HepG2 (cell line): ENCODE results near the gene WWTR1. TPM values are rescaled to one million over a fixed set of nuclear protein-coding genes. Genes with fewer than 3 reads are reported as not detected.

Experiments used
- ATAC-seq: fragments of 200-7000 bp; cut with Tn5 transposase; 3 replicates; pipeline ENCODE4 v1.9.1; 2020; ENCODE audit warnings: mild to moderate bottlenecking, moderate library complexity
- BruUV-seq: library from RNA; stranded (reverse); fragments of 400-500 nt; replicated peaks from 2 replicates; lab custom pipeline; 2021; lab: Mats Ljungman, UMichigan
- CTCF ChIA-PET: fragments of 300-600 bp; formaldehyde crosslinking; extraction: SDS; loops from one replicate; lab custom pipeline; 2021; ENCODE audit warnings: low total read pairs, inconsistent platforms, low intra/inter-chr PET ratio; lab: Yijun Ruan, JAX
- POLR2A ChIA-PET: fragments of 350-600 bp; sonication (Branson Sonifier 250); formaldehyde crosslinking; loops from one replicate; lab custom pipeline; 2020; ENCODE audit warnings: antibody characterized with exemption, inconsistent platforms; lab: Yijun Ruan, JAX
- DNase-seq: peaks from one replicate; pipeline ENCODE4 v3.0.0-alpha.2; 2015; ENCODE audit warnings: low spot score
- FAIRE-seq: peaks from 3 replicates; lab custom pipeline; 2011; peaks lifted over from hg19 to GRCh38; lab: Jason Lieb, UNC
- H2AFZ ChIP-seq: one replicate; pipeline ENCODE4 v1.6.1; 2011; ENCODE audit warnings: low read length, inconsistent platforms
- H3K27ac ChIP-seq: fragments of 300-600 bp; 3 replicates; pipeline ENCODE4 v1.8.0; 2011; ENCODE audit warnings: mixed run types, mild to moderate bottlenecking, mixed read lengths, low read length, inconsistent platforms; ENCODE audit not compliant: insufficient read depth; ENCODE audit errors: extremely low read length
- H3K27me3 ChIP-seq, 2 experiments: fragments of 200-600 bp in 1 of 2; 2 replicates in 1 of 2; 3 replicates in 1 of 2; pipeline versions ENCODE4 v1.6.0 to v1.8.0; 2011; ENCODE audit warnings: low read length in 2 of 2, mild to moderate bottlenecking in 2 of 2, moderate library complexity in 2 of 2, inconsistent platforms in 1 of 2; ENCODE audit not compliant: insufficient read depth in 2 of 2, control insufficient read depth in 1 of 2
- H3K36me3 ChIP-seq, 2 experiments: fragments of 200-600 bp in 1 of 2; replicated peaks in 1 of 2; 2 replicates in 1 of 2; 3 replicates in 1 of 2; pipeline versions ENCODE4 v1.5.1 to v1.8.0; 2011; ENCODE audit warnings: low read length in 2 of 2, inconsistent platforms in 1 of 2; ENCODE audit not compliant: insufficient read depth in 2 of 2, control insufficient read depth in 1 of 2
- H3K4me1 ChIP-seq: 2 replicates; pipeline ENCODE4 v1.5.1; 2012; ENCODE audit warnings: low read length, inconsistent platforms; ENCODE audit not compliant: insufficient read depth
- H3K4me2 ChIP-seq: 2 replicates; pipeline ENCODE4 v1.6.0; 2011; ENCODE audit warnings: low read depth, low read length, inconsistent platforms
- H3K4me3 ChIP-seq, 3 experiments: fragments of 200-600 bp in 1 of 3; sonication (generic), shearing (Covaris generic) in 1 of 3; replicated peaks in 1 of 3; 2 replicates each; pipeline ENCODE4 v1.5.1; 2011 to 2016; ENCODE audit warnings: low read length in 3 of 3, inconsistent platforms in 2 of 3, low read depth in 2 of 3, mild to moderate bottlenecking in 2 of 3, control low read depth in 1 of 3, mixed read lengths in 1 of 3; ENCODE audit not compliant: insufficient read depth in 1 of 3
- H3K79me2 ChIP-seq: one replicate; pipeline ENCODE4 v1.6.1; 2011; ENCODE audit warnings: low read length, inconsistent platforms; ENCODE audit not compliant: insufficient read depth
- H3K9ac ChIP-seq: 2 replicates; pipeline ENCODE4 v1.6.0; 2011; ENCODE audit warnings: mild to moderate bottlenecking, low read depth, low read length, inconsistent platforms; ENCODE audit not compliant: insufficient read depth
- H3K9me3 ChIP-seq: 2 replicates; pipeline ENCODE4 v1.5.1; 2012; ENCODE audit warnings: mild to moderate bottlenecking, low read length
- H4K20me1 ChIP-seq: 2 replicates; pipeline ENCODE4 v1.6.0; 2011; ENCODE audit warnings: inconsistent platforms, mild to moderate bottlenecking, low read length, moderate library complexity; ENCODE audit not compliant: insufficient read depth
- FOXA1 ChIP-seq, 2 experiments: fragments of 450-650 bp in 1 of 2; sonication (generic) in 1 of 2; formaldehyde crosslinking in 1 of 2; IDR thresholded peaks; 2 replicates each; pipeline versions ENCODE4 v1.4.0 to v1.6.1; 2016 to 2020; ENCODE audit warnings: missing genetic modification reagents in 1 of 2
- FOXP4 ChIP-seq: sonication (generic); formaldehyde crosslinking; IDR thresholded peaks from 2 replicates; pipeline ENCODE4 v1.4.0; 2020; ENCODE audit warnings: missing genetic modification reagents
- MEF2D ChIP-seq: sonication (generic); formaldehyde crosslinking; IDR thresholded peaks from 2 replicates; pipeline ENCODE4 v1.5.1; 2020; ENCODE audit warnings: mild to moderate bottlenecking, missing genetic modification reagents
- NKX3-1 ChIP-seq: sonication (generic); formaldehyde crosslinking; IDR thresholded peaks from 2 replicates; pipeline ENCODE4 v1.5.0; 2020; ENCODE audit warnings: missing genetic modification reagents
- TRAFD1 ChIP-seq: sonication (generic); formaldehyde crosslinking; IDR thresholded peaks from 2 replicates; pipeline ENCODE4 v1.5.1; 2020; ENCODE audit warnings: missing genetic modification reagents, mild to moderate bottlenecking, borderline replicate concordance
- ZBTB40 ChIP-seq, 2 experiments: fragments of 450-650 bp in 1 of 2; sonication (generic) in 1 of 2; formaldehyde crosslinking in 1 of 2; IDR thresholded peaks; 2 replicates each; pipeline versions ENCODE4 v1.6.1 to v1.8.0; 2016 to 2022; ENCODE audit warnings: antibody characterized with exemption in 1 of 2, mild to moderate bottlenecking in 1 of 2, missing genetic modification reagents in 1 of 2
- ZNF589 ChIP-seq: sonication (generic); formaldehyde crosslinking; conservative IDR thresholded peaks from 2 replicates; pipeline ENCODE4 v1.8.0; 2022; ENCODE audit warnings: mild to moderate bottlenecking, moderate library complexity, missing genetic modification reagents
- ZNF710 ChIP-seq: sonication (generic); formaldehyde crosslinking; IDR thresholded peaks from 2 replicates; pipeline ENCODE4 v1.5.0; 2020; ENCODE audit warnings: mild to moderate bottlenecking, missing genetic modification reagents, borderline replicate concordance
- WGBS: methylation state at CpG from one replicate; pipeline ENCODE4 v1.1.6; 2017; ENCODE audit warnings: low lambda C conversion rate; 5-methylcytosine and 5-hydroxymethylcytosine counted together
- in situ Hi-C: cut with HindIII; loops from 2 replicates; pipeline ENCODE4 v1.10.0; 2017; ENCODE audit warnings: low pct_unique_long_range_greater_than_20kb; ENCODE audit not compliant: extremely low pct_ligation_motif_present
- intact Hi-C: fragments of 100-400 bp; cut with micrococcal nuclease; formaldehyde crosslinking; loops from one replicate; pipeline ENCODE4 v1.10.0; 2022; ENCODE audit not compliant: unreplicated experiment
- polyA plus RNA-seq, 8 experiments: library from polyadenylated mRNA; depleted of rRNA in 3 of 8; stranded (reverse) in 7 of 8; unstranded in 1 of 8; fragments of >200 nt; fragmentation: Illumina TruSeq in 4 of 8; extraction: Trizol in 4 of 8; gene quantifications; 2 replicates each; pipeline versions ENCODE4 v1.2.1 to v1.2.3, GENCODE V29; 2011 to 2016; ENCODE audit warnings: low read depth in 4 of 8, missing spikeins in 1 of 8, mixed read lengths in 1 of 8; ENCODE audit not compliant: insufficient read depth in 1 of 8
- total RNA-seq, 5 experiments: library from RNA; depleted of rRNA; stranded (reverse); fragments of >200 nt; fragmentation: Illumina TruSeq; extraction: Trizol; gene quantifications; 2 replicates each; pipeline ENCODE4 v1.2.3, GENCODE V29; 2016; ENCODE audit warnings: low read depth in 1 of 5

Gene WWTR1
- total and polyA plus RNA-seq, 2 of the 13 experiments (the other 11 are each of a cell fraction or from before 2014, with no cell fraction given), result 19.7 to 139 TPM

- POLR2A ChIA-PET, result no interaction called here
- in situ Hi-C loops (no loop called here), intact Hi-C loops (no loop called here)
- no peaks in the 10 kb centered on the region for H3K9me3 ChIP-seq
- peaks cover 12 to 50% of the 10 kb centered on the region in 2 experiments for H3K36me3 ChIP-seq
- H3K4me1 ChIP-seq, result peaks cover 55% of the 10 kb centered on the region
- H3K4me2 ChIP-seq, result no peak overlapping the region
- WGBS, result 92% methylated on average over 4 of the region's 4 CpGs
- H3K79me2 ChIP-seq, result peaks cover 94% of the 10 kb centered on the region
- no peak for FAIRE-seq
- no peak for ATAC-seq
- CTCF ChIA-PET, result no interaction called here
- peaks cover 61% of the 10 kb centered on the region for H4K20me1 ChIP-seq
- no peaks in the 10 kb centered on the region for H3K27me3 ChIP-seq
- H3K4me3 ChIP-seq, result no peak overlapping the region
- no TSS peak for BruUV-seq
- no peak overlapping the region for H3K9ac ChIP-seq
- H2AFZ ChIP-seq, result no peak overlapping the region
- H3K27ac ChIP-seq, result no peak overlapping the region
- no peak for DNase-seq
- TF ChIP-seq ZNF589 (no peak), MEF2D (CRISPR knock-in tag) (no peak), FOXA1 (IDR thresholded peaks at IDR 0.05) (no peak), FOXA1 (CRISPR knock-in tag; IDR thresholded peaks at IDR 0.05) (no peak), ZNF710 (CRISPR knock-in tag) (no peak), TRAFD1 (CRISPR knock-in tag) (no peak), FOXP4 (CRISPR knock-in tag) (no peak), NKX3-1 (CRISPR knock-in tag) (no peak), ZBTB40 (IDR thresholded peaks at IDR 0.05) (no peak), ZBTB40 (CRISPR knock-in tag; IDR thresholded peaks at IDR 0.05) (no peak)
These were observed 31.2 kb downstream of the WWTR1 start for GRCh38 chr3:149626671-149627070.
